Activated CD8-positive, alpha-beta T cell treated with anti-CD3 and anti-CD28 coated beads, Interleukin-2, amount 10 ng/mL, durations not matched to agents 7 days and 5 days (primary cell): Measurements from ENCODE around the gene DOC2B. TPM values are rescaled to one million over a fixed set of nuclear protein-coding genes. Genes with fewer than 3 reads are reported as not detected.
"Not testable (repeated sequence)": the region's sequence is repeated elsewhere in the genome, so short reads cannot be mapped to it uniquely, and the experiment has no call there.

Experiments
- ATAC-seq: fragments of 150-1000 bp; cut with Tn5 transposase; one replicate; pipeline ENCODE4 v1.10.0; 2021; ENCODE audit warnings: moderate library complexity
- CTCF ChIA-PET: fragments of 350-600 bp; sonication (Branson Sonifier 250); formaldehyde crosslinking; loops from one replicate; lab custom pipeline; 2021; ENCODE audit warnings: antibody characterized with exemption; lab: Charles Lee
- POLR2A ChIA-PET: fragments of 350-600 bp; sonication (Branson Sonifier 250); formaldehyde crosslinking; loops from one replicate; lab custom pipeline; 2021; ENCODE audit warnings: antibody characterized with exemption; lab: Charles Lee
- DNase-seq: peaks from one replicate; pipeline ENCODE4 v3.0.0-alpha.2; 2020
- H3K27ac Mint-ChIP-seq: one replicate; pipeline ENCODE4 v1.8.0; 2021; ENCODE audit warnings: mild to moderate bottlenecking, mixed read lengths
- H3K27me3 Mint-ChIP-seq: one replicate; pipeline ENCODE4 v1.8.0; 2021; ENCODE audit warnings: low read depth, mixed read lengths
- H3K36me3 Mint-ChIP-seq: one replicate; pipeline ENCODE4 v1.8.0; 2021; ENCODE audit warnings: low read depth, mixed read lengths
- H3K4me1 Mint-ChIP-seq: one replicate; pipeline ENCODE4 v1.8.0; 2021; ENCODE audit warnings: low read depth, mixed read lengths
- H3K4me3 Mint-ChIP-seq: one replicate; pipeline ENCODE4 v1.8.0; 2021; ENCODE audit warnings: mild to moderate bottlenecking, mixed read lengths
- H3K9me3 Mint-ChIP-seq: one replicate; pipeline ENCODE4 v1.8.0; 2022; ENCODE audit warnings: mixed read lengths; ENCODE audit not compliant: insufficient read depth
- total RNA-seq, 2 experiments: library from RNA; stranded (reverse); gene quantifications; one replicate each; pipeline ENCODE4 v1.2.3, GENCODE V29; 2021

Gene DOC2B
- total RNA-seq, 2 experiments from 2014 or later, result not detected

DNA sequence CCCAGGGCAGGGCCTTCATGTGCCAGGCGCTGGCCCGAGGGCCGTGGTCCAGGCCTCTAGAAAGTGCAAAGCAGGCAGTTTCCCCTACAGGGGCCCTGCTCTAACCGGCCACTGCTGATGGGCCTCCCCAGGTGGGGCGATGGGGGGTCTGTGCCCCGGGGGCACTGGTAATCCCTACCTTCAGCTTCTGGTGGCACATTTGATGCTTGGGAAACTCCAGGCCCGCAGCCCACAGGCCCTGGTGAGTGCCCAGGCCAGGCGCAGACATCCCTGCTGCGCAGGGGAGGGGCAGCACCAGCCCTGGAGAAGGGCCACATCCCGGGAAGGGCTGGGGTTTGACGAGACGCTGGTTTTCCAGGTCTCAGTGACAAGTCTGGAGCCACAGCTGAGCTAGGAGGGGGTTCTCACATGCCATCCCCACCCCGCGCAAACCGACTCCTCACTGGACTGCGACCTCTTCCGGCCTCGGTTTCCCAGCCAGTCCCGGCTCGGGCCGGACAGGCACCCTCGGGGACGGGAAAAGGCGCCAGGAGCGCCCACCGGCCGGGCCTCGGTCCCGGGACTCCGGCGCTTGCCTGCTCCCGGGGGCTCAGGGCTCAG lies 1.6 kb downstream of the DOC2B start:
- Mint-ChIP-seq H3K4me3 (no peak overlapping the region), H3K36me3 (no peaks in the 10 kb centered on the region), H3K4me1 (no peaks in the 10 kb centered on the region), H3K27me3 (peaks cover 38% of the 10 kb centered on the region), H3K27ac (no peak overlapping the region), H3K9me3 (no peaks in the 10 kb centered on the region)
- DNase-seq (no peak), ATAC-seq (no peak)
- ChIA-PET POLR2A (no interaction called here), CTCF (no interaction called here)

DNA sequence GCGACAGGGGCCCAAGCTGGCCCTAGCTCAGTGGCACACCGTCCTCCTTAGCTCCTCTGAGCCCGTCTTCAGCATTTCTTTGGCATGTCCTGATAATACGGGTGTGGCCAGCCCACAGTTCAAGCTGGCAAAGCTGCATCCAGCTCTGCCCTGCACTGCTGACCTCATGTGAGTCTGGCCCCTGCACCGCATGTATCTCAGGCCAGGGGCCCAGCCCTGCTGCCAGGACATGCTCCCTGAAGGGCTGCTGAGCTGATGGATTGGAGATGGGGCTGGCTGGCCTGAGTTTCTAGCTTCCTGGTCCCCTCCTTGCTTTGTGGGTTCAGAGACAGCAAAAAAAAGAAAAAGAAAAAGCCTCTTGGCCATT lies 2.4 kb downstream of the DOC2B start:
- H3K27me3 Mint-ChIP-seq, result peaks cover 33% of the 10 kb centered on the region
- H3K36me3 Mint-ChIP-seq, result no peaks in the 10 kb centered on the region
- POLR2A ChIA-PET, result no interaction called here
- no peaks in the 10 kb centered on the region for H3K4me1 Mint-ChIP-seq
- CTCF ChIA-PET, result no interaction called here
- no peak overlapping the region for H3K27ac Mint-ChIP-seq
- DNase-seq, result no peak
- ATAC-seq, result no peak
- H3K9me3 Mint-ChIP-seq, result no peaks in the 10 kb centered on the region
- H3K4me3 Mint-ChIP-seq, result no peak overlapping the region

DNA sequence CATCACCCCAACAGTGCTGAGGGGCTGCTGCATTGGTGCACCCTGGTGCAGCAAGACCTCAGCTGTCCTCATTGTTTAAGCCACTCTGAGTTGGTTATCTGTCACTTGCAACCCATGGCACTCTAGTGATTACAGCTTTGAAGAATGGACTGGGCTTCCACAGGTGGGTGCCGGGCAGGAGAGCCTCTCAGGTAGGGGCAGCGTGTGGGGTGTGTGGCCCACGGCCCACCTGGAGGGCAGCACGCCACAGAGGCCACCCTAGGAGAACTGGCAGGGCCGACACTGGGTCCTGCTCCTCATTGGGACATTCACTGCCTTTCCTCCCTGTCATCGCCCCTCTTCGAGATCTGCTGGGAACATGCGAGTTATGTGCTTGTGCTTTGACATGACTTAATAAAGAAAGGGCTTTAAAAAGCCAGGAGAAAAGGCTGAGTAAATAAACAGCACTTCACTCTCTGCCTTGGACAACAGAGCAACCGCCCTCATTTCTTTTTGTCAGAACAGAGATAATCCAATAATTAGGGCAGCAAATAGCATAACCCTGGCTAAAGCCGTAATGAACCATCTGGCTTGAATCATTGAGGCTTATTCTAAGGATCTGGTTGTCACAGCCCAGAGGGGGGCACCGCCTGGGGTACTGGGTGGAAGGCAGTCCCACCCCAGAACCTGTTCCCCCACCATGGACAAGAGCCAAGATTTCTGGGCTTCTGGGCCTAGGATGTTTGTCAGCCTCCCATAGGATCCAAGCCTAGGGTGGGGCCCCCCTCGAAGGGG lies 3.0 kb downstream of the DOC2B start:
- DNase-seq (no peak), ATAC-seq (no peak)
- ChIA-PET CTCF (no interaction called here), POLR2A (no interaction called here)
- peaks cover 31% of the 10 kb centered on the region for H3K27me3 Mint-ChIP-seq
- no peaks in the 10 kb centered on the region for H3K9me3 Mint-ChIP-seq
- H3K27ac Mint-ChIP-seq, result no peak overlapping the region
- H3K4me1 Mint-ChIP-seq, result no peaks in the 10 kb centered on the region
- H3K36me3 Mint-ChIP-seq, result no peaks in the 10 kb centered on the region
- no peak overlapping the region for H3K4me3 Mint-ChIP-seq

DNA sequence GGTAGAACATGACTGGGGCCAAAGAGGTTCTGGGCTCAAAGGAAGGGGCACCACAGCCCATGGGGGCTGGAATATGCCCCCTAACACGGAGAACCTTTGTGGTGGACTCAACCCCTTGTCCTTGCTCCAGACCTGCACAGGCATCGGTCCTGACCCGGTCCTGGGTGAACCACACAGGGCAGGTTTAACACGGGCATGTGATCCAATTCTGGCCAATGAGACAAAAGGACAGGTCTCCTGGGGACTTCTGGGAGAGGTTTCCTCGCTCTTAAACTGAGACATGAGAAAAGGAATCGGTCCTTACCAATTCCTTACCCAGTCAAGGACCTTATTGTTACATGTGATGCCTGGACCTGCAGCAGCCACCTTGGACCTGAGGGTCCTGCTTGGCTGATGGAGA lies 3.7 kb downstream of the DOC2B start:
- no peak overlapping the region for H3K27ac Mint-ChIP-seq
- H3K9me3 Mint-ChIP-seq, result no peaks in the 10 kb centered on the region
- H3K36me3 Mint-ChIP-seq, result no peaks in the 10 kb centered on the region
- ChIA-PET POLR2A (no interaction called here), CTCF (no interaction called here)
- no peak overlapping the region for H3K4me3 Mint-ChIP-seq
- DNase-seq, result no peak
- H3K27me3 Mint-ChIP-seq, result peaks cover 25% of the 10 kb centered on the region
- ATAC-seq, result no peak
- H3K4me1 Mint-ChIP-seq, result no peaks in the 10 kb centered on the region

DNA sequence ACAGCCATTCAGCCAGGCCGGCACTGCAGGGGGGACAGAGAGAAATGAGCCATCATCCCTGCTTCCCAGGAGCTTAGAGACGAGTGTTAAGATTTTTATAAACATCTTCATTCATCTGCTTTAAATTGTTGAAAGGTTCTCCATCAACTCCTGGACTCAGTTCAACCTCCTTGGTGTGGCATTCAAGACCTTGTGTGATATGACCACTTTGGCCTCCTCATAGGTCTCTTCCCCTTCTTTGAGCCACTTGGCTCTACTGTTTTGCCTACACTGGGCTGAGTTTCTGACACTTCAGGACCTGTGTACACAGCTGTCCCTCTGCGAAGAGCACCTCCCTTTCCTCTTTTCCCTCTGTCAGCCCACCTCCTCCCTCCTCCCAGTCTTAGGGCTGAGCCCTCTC lies 4.3 kb downstream of the DOC2B start:
- Mint-ChIP-seq H3K27me3 (peaks cover 21% of the 10 kb centered on the region), H3K4me1 (no peaks in the 10 kb centered on the region)
- POLR2A ChIA-PET, result no interaction called here

DNA sequence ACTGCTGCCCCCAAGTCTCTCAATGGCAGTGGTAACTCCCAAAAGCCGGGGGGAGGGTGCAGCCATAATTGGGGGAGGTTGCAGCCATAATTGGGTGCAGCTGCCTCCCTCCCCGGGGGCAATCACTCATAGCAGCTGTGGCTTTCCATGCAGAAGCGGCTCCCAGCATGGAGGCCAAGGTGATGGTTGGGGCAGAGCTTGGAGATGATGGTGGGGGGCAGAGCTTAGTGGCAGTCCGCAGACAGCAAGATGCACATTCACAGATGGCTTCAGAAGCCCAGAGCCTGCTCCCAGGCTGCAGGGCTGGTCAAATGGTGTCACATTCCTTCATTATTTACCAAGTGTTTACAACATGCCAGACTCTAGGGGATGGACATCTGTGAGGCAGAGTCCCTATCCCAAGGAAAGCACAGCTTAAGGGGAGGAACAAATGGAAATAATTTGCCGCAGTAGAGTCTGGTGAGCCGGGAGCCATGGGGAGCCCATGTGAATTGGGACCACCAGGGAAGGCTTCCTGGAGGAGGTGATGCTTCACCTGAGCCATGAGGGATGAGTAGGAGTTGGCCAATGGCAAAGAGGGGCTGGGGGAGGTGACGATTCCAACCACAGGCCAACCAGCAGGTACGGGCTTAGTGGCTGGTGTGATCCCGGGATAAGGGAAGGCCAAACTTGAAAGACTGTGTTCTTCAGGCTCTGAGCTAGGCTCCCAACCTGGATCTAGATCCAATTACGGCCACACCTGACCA lies 8.1 kb downstream of the DOC2B start:
- CTCF ChIA-PET, result no interaction called here
- no peak for ATAC-seq
- Mint-ChIP-seq H3K9me3 (no peaks in the 10 kb centered on the region), H3K27ac (no peak overlapping the region), H3K27me3 (peaks cover 2% of the 10 kb centered on the region), H3K36me3 (no peaks in the 10 kb centered on the region), H3K4me3 (no peak overlapping the region), H3K4me1 (peaks cover 5% of the 10 kb centered on the region)
- POLR2A ChIA-PET, result no interaction called here
- no peak for DNase-seq

More for the DNA sequence above, 4.3 kb downstream of the DOC2B start:
- no peak overlapping the region for H3K27ac Mint-ChIP-seq
- no peak for DNase-seq
- ATAC-seq, result no peak
- H3K4me3 Mint-ChIP-seq, result no peak overlapping the region
- H3K9me3 Mint-ChIP-seq, result no peaks in the 10 kb centered on the region
- CTCF ChIA-PET, result no interaction called here
- no peaks in the 10 kb centered on the region for H3K36me3 Mint-ChIP-seq

DNA sequence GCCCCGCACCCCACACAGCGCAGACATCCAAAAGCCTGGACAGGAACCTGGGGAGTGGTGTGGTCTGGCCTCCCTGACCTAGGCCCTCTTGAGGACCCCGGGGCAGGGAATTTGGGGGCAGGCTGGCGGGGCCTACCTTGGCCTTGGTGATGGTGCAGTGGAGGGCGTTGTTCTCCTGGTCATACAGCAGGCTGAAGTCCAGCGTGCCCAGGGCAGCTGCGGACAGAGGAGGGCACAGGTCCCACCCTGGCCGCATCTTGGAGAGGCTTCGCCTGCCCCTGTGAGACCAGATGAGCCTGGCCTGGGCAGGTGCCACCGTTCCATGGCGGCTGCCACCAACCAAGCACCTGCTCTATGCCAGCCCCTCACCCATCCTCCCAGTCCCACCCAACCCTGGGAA lies 9.0 kb downstream of the DOC2B start:
- ChIA-PET POLR2A (no interaction called here), CTCF (no interaction called here)
- ATAC-seq (no peak), DNase-seq (no peak)
- H3K27me3 Mint-ChIP-seq, result no peaks in the 10 kb centered on the region
- peaks cover 5% of the 10 kb centered on the region for H3K4me1 Mint-ChIP-seq
- H3K27ac Mint-ChIP-seq, result no peak overlapping the region
- no peak overlapping the region for H3K4me3 Mint-ChIP-seq
- no peaks in the 10 kb centered on the region for H3K36me3 Mint-ChIP-seq
- H3K9me3 Mint-ChIP-seq, result no peaks in the 10 kb centered on the region

DNA sequence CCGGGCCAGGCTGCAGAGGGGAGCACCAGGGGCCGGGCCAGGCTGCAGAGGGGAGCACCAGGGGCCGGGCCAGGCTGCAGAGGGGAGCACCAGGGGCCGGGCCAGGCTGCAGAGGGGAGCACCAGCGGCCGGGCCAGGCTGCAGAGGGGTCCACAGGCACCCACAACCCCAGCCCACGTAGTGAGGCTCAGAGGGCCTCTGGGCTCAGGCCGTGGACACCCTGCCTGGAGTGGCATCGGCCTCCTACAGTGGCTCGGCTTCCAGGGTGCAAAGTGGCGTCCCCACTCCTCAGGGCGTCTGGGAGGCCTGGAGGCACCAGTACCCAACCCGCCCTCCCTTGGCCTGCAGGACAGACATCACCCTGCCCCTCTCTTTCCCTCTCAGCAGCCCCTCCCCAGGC lies 9.6 kb downstream of the DOC2B start:
- no peaks in the 10 kb centered on the region for H3K36me3 Mint-ChIP-seq
- ChIA-PET POLR2A (no interaction called here), CTCF (no interaction called here)
- no peaks in the 10 kb centered on the region for H3K9me3 Mint-ChIP-seq
- H3K4me1 Mint-ChIP-seq, result peaks cover 5% of the 10 kb centered on the region
- no peak overlapping the region for H3K4me3 Mint-ChIP-seq
- DNase-seq (no peak), ATAC-seq (no peak)
- H3K27me3 Mint-ChIP-seq, result no peaks in the 10 kb centered on the region
- no peak overlapping the region for H3K27ac Mint-ChIP-seq

DNA sequence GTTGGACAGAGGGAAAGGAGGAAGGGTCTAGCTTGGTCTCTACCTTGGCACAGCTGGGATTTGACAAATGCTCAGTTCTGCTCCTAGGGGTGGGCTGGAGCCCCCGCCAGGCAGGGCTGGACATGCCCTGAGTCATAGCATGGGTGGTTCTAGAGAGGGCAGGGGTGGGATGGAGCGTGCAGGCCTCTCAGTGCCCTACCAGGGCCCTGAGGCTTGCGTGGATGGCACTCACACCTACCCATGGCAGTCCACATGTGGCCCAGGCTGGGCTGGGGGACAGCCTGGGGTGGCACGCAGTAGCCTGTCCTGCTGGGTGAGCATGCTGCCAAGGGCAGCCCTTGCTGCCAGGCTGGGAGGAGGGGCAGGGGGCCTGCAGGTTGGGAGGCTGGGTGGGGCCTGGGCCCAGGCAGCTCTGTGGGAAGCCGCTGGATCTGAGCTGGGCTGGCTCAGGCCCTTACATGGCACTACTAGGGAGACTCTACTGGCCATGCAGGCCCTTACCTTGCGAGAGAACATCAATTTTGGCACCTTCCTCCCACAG lies 11.2 kb downstream of the DOC2B start:
- no peak for ATAC-seq

DNA sequence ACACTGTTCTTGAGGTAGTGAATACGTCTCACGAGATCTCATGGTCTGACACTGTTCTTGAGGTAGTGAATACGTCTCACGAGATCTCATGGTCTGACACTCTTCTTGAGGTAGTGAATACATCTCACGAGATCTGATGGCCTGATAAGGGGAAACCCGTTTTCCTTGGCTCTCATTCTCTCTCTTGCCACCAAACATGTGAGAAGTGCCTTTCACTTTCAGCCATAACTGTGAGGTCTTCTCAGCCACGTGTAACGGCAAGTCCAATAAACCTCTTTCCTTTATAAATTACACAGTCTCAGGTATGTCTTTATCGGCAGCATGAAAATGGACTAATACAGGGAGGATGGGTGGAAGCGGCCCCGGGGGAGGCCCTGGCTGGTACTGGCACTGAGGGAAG lies 12.8 kb downstream of the DOC2B start:
- H3K27ac Mint-ChIP-seq, H3K36me3 Mint-ChIP-seq, H3K9me3 Mint-ChIP-seq, ATAC-seq, H3K4me1 Mint-ChIP-seq, H3K27me3 Mint-ChIP-seq, DNase-seq, H3K4me3 Mint-ChIP-seq, CTCF ChIA-PET, POLR2A ChIA-PET: not testable (repeated sequence)

More for the DNA sequence above, 11.2 kb downstream of the DOC2B start:
- peaks cover 5% of the 10 kb centered on the region for H3K4me1 Mint-ChIP-seq
- no peak overlapping the region for H3K27ac Mint-ChIP-seq
- H3K27me3 Mint-ChIP-seq, result no peaks in the 10 kb centered on the region
- ChIA-PET POLR2A (no interaction called here), CTCF (no interaction called here)
- no peak for DNase-seq
- no peak overlapping the region for H3K4me3 Mint-ChIP-seq
- H3K36me3 Mint-ChIP-seq, result no peaks in the 10 kb centered on the region
- H3K9me3 Mint-ChIP-seq, result no peaks in the 10 kb centered on the region

DNA sequence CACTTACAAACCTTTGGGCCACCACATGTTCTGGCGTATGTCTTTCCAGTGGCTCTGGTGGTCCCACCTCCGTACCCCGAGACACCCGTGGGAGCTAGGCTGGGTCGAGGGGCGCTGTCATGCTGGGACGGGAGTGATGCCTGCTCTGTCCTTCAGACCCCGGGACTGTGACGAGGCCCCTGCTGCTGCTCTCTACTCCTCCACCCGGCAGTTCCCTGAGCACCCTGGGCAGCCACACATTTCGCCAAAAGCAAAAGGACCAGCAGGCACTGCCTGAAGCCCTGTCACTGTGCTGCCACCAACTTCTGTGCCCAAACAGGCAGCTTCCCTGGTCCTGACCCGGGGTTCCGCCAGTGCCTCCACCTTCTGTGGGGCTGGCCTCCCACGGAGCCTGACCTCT lies 15.5 kb downstream of the DOC2B start:
- ATAC-seq (no peak), DNase-seq (no peak)
- no peaks in the 10 kb centered on the region for H3K27me3 Mint-ChIP-seq
- no peaks in the 10 kb centered on the region for H3K36me3 Mint-ChIP-seq
- POLR2A ChIA-PET, result no interaction called here
- no peak overlapping the region for H3K4me3 Mint-ChIP-seq
- H3K27ac Mint-ChIP-seq, result no peak overlapping the region
- H3K4me1 Mint-ChIP-seq, result peaks cover 5% of the 10 kb centered on the region
- CTCF ChIA-PET, result no interaction called here
- no peaks in the 10 kb centered on the region for H3K9me3 Mint-ChIP-seq
